ENCODE measurements around the gene TIGD1. TPM values are rescaled to one million over a fixed set of nuclear protein-coding genes. Genes with fewer than 3 reads are reported as not detected.

Gene TIGD1
- total RNA-seq, 1 donor from 2014 or later = 11.2 TPM

DNA sequence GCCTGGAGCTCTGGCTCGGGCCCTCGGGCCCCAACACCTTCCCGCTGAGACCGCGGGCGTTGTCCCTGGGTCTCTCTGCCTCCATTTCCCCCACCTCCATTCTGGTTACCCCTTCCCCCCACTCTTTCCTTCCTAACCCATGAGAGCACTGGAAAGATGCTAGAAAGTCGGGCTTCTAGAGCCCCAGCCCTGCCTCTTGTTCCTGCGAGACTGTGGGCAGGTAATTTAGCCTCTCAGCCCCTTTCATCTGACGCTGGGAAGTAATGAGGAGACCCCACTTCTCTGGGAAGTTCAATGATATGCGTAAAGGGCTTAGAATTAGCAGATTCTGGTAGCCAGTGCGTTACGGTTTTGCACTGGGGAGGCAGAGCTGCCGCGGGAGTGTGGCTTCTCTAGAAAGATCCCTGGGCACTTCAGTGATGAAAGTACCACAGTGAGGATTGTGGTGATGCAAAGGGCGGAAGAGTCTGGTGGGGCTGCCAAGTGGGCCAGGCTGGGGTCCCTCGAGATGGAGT, 46.5 kb downstream of the TIGD1 start:
- H3K27me3 Mint-ChIP-seq (ENCODE audit: low read depth) = peaks cover 76% of the 10 kb centered on the region
- H3K27ac Mint-ChIP-seq = no peak overlapping the region
- H3K36me3 Mint-ChIP-seq = no peaks in the 10 kb centered on the region
- H3K4me3 Mint-ChIP-seq = peak overlapping the region; percentile 63
- H3K9me3 Mint-ChIP-seq = no peaks in the 10 kb centered on the region
- no peak for DNase-seq (ENCODE audit: low spot score in 2 of 2, unreplicated experiment in 2 of 2)
- TF ChIP-seq, protein P1, sequence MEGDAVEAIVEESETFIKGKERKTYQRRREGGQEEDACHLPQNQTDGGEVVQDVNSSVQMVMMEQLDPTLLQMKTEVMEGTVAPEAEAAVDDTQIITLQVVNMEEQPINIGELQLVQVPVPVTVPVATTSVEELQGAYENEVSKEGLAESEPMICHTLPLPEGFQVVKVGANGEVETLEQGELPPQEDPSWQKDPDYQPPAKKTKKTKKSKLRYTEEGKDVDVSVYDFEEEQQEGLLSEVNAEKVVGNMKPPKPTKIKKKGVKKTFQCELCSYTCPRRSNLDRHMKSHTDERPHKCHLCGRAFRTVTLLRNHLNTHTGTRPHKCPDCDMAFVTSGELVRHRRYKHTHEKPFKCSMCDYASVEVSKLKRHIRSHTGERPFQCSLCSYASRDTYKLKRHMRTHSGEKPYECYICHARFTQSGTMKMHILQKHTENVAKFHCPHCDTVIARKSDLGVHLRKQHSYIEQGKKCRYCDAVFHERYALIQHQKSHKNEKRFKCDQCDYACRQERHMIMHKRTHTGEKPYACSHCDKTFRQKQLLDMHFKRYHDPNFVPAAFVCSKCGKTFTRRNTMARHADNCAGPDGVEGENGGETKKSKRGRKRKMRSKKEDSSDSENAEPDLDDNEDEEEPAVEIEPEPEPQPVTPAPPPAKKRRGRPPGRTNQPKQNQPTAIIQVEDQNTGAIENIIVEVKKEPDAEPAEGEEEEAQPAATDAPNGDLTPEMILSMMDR (IDR thresholded peaks at IDR 0.05; ENCODE audit: unreplicated experiment) = no peak
- H3K4me1 Mint-ChIP-seq = peaks cover 36% of the 10 kb centered on the region

DNA sequence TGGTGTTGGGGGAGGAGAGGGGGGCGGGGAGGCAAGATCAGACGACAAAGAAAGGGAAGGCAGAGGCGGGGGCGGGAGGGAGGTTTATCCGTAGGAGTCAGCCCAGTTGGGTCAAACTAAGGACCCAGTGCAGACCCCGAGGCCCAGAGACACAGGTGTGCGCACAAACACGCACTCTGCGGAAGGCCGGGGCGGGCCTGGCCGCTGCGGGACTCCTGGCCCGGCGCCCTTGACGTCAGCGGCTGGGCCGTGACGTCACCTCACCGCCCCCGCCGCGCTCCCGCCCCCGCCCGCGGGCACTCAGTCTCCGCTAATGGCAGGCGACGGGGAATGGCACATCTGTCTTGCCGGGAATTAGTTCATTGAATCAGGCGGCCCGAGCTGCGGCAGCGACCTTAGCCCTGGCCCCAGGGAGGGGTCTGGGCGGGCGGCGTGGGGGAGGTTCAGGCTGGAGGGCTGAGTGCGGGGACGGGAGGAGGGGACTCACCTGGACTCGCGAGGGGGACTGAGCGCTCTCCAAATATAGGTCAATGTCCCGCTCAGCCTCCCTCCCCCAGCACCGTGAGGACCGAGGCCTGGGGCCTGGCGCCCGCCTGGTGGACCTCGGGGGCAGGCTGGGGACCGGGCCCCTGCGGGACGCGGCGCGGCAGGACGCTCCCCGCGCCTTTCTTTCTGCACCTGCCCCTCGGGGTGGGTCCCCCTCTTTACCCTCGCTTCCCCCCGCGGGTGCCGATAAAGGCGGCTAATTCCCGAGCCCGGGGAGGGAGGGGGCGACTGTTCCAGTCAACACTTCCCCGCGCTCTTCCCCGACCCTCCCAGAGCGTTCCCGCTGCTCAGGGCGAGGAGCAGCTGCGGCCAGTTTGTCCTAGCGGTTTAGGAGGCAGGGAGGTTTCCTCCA, 47.2 kb downstream of the TIGD1 start:
- Mint-ChIP-seq H3K4me3 (peak overlapping the region; percentile 71), H3K27me3 (ENCODE audit: low read depth) (peaks cover 76% of the 10 kb centered on the region), H3K9me3 (no peaks in the 10 kb centered on the region), H3K36me3 (no peaks in the 10 kb centered on the region), H3K27ac (peak overlapping the region; percentile 25), H3K4me1 (peaks cover 36% of the 10 kb centered on the region)
- TF ChIP-seq, protein P1 (IDR thresholded peaks at IDR 0.05; ENCODE audit: unreplicated experiment) = no peak
- peak in 1 of 2 experiments; percentile 66 for DNase-seq (ENCODE audit: low spot score in 2 of 2, unreplicated experiment in 2 of 2)

DNA sequence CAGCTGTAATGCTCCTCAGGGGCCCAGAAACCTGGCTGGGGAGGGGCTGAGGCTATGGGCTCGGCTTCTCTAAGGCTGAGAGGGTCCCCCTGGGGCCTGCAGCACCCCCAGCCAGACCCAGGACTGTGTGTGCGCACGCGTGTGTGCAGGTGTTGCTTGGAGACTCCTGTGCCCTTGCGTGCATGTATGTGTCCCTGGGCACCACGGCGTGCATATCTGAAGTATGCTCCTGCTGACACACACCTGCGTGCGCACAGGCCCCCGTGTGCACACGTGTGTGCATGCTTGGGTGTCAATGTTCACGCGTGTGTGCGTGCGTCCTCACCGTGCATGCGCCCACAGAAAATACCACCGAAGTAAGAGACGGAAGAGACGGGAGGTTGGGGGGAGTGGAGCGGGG, 47.8 kb downstream of the TIGD1 start:
- H3K9me3 Mint-ChIP-seq = no peaks in the 10 kb centered on the region
- no peak for DNase-seq (ENCODE audit: low spot score in 2 of 2, unreplicated experiment in 2 of 2)
- H3K4me3 Mint-ChIP-seq = peak overlapping the region; percentile 71
- TF ChIP-seq, protein P1 (IDR thresholded peaks at IDR 0.05; ENCODE audit: unreplicated experiment) = no peak
- peaks cover 77% of the 10 kb centered on the region for H3K27me3 Mint-ChIP-seq (ENCODE audit: low read depth)
- peak overlapping the region; percentile 77 for H3K27ac Mint-ChIP-seq
- peaks cover 36% of the 10 kb centered on the region for H3K4me1 Mint-ChIP-seq
- no peaks in the 10 kb centered on the region for H3K36me3 Mint-ChIP-seq

DNA sequence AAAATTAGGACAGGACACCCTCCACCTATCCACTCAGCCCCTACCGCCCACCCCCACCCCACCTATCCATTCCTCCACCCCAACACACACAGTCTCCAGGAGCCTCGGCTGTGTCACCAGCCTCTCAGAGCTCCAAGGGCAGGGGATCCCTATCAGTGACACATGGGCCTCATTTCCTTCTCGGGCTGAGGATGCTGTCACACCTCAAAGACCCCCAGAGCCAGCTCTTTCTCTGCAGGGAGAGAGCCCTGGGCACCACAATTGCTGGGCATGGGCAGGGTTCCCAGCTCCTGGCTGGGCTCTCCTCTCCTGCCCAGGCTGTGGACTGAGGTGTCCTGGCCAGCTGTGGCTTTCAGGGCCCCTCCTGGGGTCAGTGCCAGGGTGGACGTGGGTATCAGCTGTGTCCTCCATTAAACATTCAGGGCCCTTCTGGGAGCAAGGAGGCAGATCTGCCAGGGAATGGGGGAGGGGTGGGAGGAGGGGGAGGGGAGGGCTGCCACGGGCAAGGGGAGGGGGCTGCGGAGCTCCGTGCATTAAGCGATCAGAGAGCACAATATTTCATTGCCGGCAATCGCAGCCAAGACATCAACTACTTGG, 48.5 kb downstream of the TIGD1 start:
- DNase-seq (ENCODE audit: low spot score in 2 of 2, unreplicated experiment in 2 of 2) = no peak
- Mint-ChIP-seq H3K27me3 (ENCODE audit: low read depth) (peaks cover 74% of the 10 kb centered on the region), H3K4me1 (peaks cover 32% of the 10 kb centered on the region), H3K36me3 (no peaks in the 10 kb centered on the region), H3K4me3 (peak overlapping the region; percentile 71), H3K27ac (no peak overlapping the region), H3K9me3 (no peaks in the 10 kb centered on the region)
- TF ChIP-seq, protein P1 (IDR thresholded peaks at IDR 0.05; ENCODE audit: unreplicated experiment) = no peak

DNA sequence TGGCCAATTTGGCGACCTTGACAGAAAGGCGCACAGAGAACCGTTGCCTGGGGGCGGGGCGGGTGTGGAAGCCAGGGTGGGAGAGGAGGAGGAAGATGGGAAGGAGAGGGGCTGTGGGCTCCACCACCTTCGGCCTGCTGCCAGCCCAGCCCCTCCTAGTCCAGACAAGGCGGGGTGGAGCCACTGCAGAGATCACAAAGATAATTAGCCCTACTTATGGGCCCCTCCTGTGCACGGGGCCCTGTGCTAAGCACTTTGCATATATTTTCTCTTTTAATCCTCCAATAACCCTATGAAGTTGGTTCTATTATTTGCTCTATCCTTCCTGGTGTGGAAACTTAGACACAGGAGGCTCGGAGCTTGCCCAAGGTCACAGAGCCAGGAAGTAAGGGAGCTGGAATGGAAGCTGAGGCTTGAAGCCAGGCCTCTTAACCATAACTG, 49.0 kb downstream of the TIGD1 start:
- H3K27me3 Mint-ChIP-seq (ENCODE audit: low read depth) = peaks cover 69% of the 10 kb centered on the region

More for the DNA sequence above, 49.0 kb downstream of the TIGD1 start:
- Mint-ChIP-seq H3K36me3 (no peaks in the 10 kb centered on the region), H3K4me1 (peaks cover 27% of the 10 kb centered on the region), H3K27ac (no peak overlapping the region), H3K9me3 (no peaks in the 10 kb centered on the region), H3K4me3 (peak overlapping the region; percentile 17)
- TF ChIP-seq, protein P1 (IDR thresholded peaks at IDR 0.05; ENCODE audit: unreplicated experiment) = no peak
- DNase-seq (ENCODE audit: low spot score in 2 of 2, unreplicated experiment in 2 of 2) = no peak
